Omental fat pad (tissue), 4 donors: Measurements from ENCODE around the gene IL4I1. TPM values are rescaled to one million over a fixed set of nuclear protein-coding genes. Genes with fewer than 3 reads are reported as not detected.

Experiments
- ATAC-seq: fragments of 150-250 bp; one replicate; pipeline ENCODE4 v1.9.1; 2016; ENCODE audit warnings: mild to moderate bottlenecking, moderate library complexity; ENCODE audit not compliant: low FRiP score
- DNase-seq: peaks from one replicate; pipeline ENCODE4 v3.0.0-alpha.2; 2019; ENCODE audit warnings: low spot score
- CTCF ChIP-seq, 3 donors: fragments of 450-650 bp; IDR thresholded peaks; one replicate each; pipeline ENCODE4 v1.5.1; 2016 to 2017; ENCODE audit warnings: antibody characterized with exemption in 3 of 3, mild to moderate bottlenecking in 3 of 3, moderate library complexity in 2 of 3
- small RNA-seq: library from RNA; depleted of rRNA; stranded (forward); fragments of <200 nt; gene quantifications from one replicate; pipeline ENCODE3, GENCODE V24; 2016
- total RNA-seq, 4 donors: library from RNA; depleted of rRNA; stranded (reverse); fragments of >200 nt; gene quantifications; one replicate each; pipeline ENCODE4 v1.1.0, GENCODE V29; 2016

Gene IL4I1
- total RNA-seq, 4 donors from 2014 or later = 0.56 to 5.5 (median 1.5) TPM; not detected in 1

GRCh38 chr19:49840321-49840720 is 56.4 kb downstream of the IL4I1 start:
- DNase-seq (no peak), ATAC-seq (no peak)
- no peak for TF ChIP-seq CTCF (IDR thresholded peaks at IDR 0.05)

GRCh38 chr19:49839713-49840112 is 57.0 kb downstream of the IL4I1 start:
- DNase-seq = no peak
- no peak for TF ChIP-seq CTCF (IDR thresholded peaks at IDR 0.05)
- ATAC-seq = no peak

Small RNA genes lying within 50 kb of the gene (small RNA-seq; reads per million reads assigned to genes)
- gene MIR4749 = not detected

Other genes with a start within 250 kb of the IL4I1 start
- gene IRF3, start 231.0 kb downstream of the IL4I1 start, total RNA-seq = 10 to 100 TPM; 32.4 to 62.7 (median 36.4) TPM
- gene BCL2L12, start 231.0 kb downstream of the IL4I1 start, total RNA-seq = 1 to 10 TPM; 3.6 to 9.2 (median 5.9) TPM
- 100 to 1,000 TPM; 150 to 250 (median 170) TPM for gene PRMT1, start 219.6 kb downstream of the IL4I1 start, total RNA-seq
- gene ADM5, start 207.3 kb downstream of the IL4I1 start, total RNA-seq = 1 to 10 TPM; 1.2 to 3.4 (median 2.3) TPM
- gene CPT1C, start 205.8 kb downstream of the IL4I1 start, total RNA-seq = 1 to 10 TPM; 1.8 to 5.9 (median 4.8) TPM
- 10 to 100 TPM in 1 of 4 donors, under 1 TPM in 3; 0.36 to 14.2 (median 0.44) TPM for gene TSKS, start 133.6 kb downstream of the IL4I1 start, total RNA-seq
- gene AP2A1, start 129.9 kb downstream of the IL4I1 start, total RNA-seq = 10 to 100 TPM; 63.9 to 88.0 (median 72.4) TPM
- gene FUZ, start 83.6 kb downstream of the IL4I1 start, total RNA-seq = 10 to 100 TPM; 10.2 to 20.3 (median 17.0) TPM
- gene MED25, start 78.6 kb downstream of the IL4I1 start, total RNA-seq = 10 to 100 TPM; 14.4 to 32.2 (median 19.6) TPM
- 10 to 100 TPM; 37.3 to 64.8 (median 58.1) TPM for gene PTOV1, start 45.7 kb downstream of the IL4I1 start, total RNA-seq
- gene PNKP, start 29.3 kb downstream of the IL4I1 start, total RNA-seq = 10 to 100 TPM; 33.9 to 69.7 (median 50.2) TPM
- 10 to 100 TPM; 12.2 to 18.3 (median 14.7) TPM for gene AKT1S1, start 19.5 kb downstream of the IL4I1 start, total RNA-seq
- gene TBC1D17, start 19.2 kb downstream of the IL4I1 start, total RNA-seq = 10 to 100 TPM; 15.6 to 24.9 (median 22.3) TPM
- 10 to 100 TPM; 10.2 to 17.7 (median 15.7) TPM for gene ATF5, start 32.3 kb upstream of the IL4I1 start, total RNA-seq
- 10 to 100 TPM; 24.9 to 45.5 (median 30.6) TPM for gene NUP62, start 32.6 kb upstream of the IL4I1 start, total RNA-seq
- gene SIGLEC11, start 64.3 kb upstream of the IL4I1 start, total RNA-seq = 1 to 10 TPM; 1.7 to 9.0 (median 5.1) TPM
- 10 to 100 TPM; 14.4 to 43.0 (median 27.6) TPM for gene VRK3, start 128.5 kb upstream of the IL4I1 start, total RNA-seq
- 10 to 100 TPM in 2 of 4 donors, 1 to 10 TPM in 2; 7.3 to 13.6 (median 10.6) TPM for gene ZNF473, start 129.1 kb upstream of the IL4I1 start, total RNA-seq